DND-41 (cell line): ENCODE measurements around the gene FBXO11.
"Not testable (repeated sequence)": the region's sequence is repeated elsewhere in the genome, so short reads cannot be mapped to it uniquely, and the experiment has no call there.

Experiments used
- ATAC-seq: fragments of 200-7000 bp; cut with Tn5 transposase; 3 replicates; pipeline ENCODE4 v1.9.1; 2021; ENCODE audit warnings: low read depth; ENCODE audit not compliant: insufficient read depth
- DNase-seq: peaks from one replicate; pipeline ENCODE4 v3.0.0-alpha.2; 2020
- H2AFZ ChIP-seq: 2 replicates; pipeline ENCODE4 v1.6.0; 2012; ENCODE audit warnings: low read depth, low read length
- H3K27ac ChIP-seq: 2 replicates; pipeline ENCODE4 v1.5.1; 2012; ENCODE audit warnings: low read length, inconsistent platforms
- H3K27me3 ChIP-seq: fragments of 200-600 bp; sonication (generic); 2 replicates; pipeline ENCODE4 v1.6.0; 2012; ENCODE audit warnings: low read length, mild to moderate bottlenecking, inconsistent platforms; ENCODE audit not compliant: insufficient read depth, poor library complexity
- H3K36me3 ChIP-seq: 2 replicates; pipeline ENCODE4 v1.5.1; 2012; ENCODE audit warnings: low read length, inconsistent platforms; ENCODE audit not compliant: insufficient read depth
- H3K4me1 ChIP-seq: 2 replicates; pipeline ENCODE4 v1.5.1; 2012; ENCODE audit warnings: mild to moderate bottlenecking, low read length; ENCODE audit not compliant: insufficient read depth
- H3K4me2 ChIP-seq: 2 replicates; pipeline ENCODE4 v1.6.0; 2012; ENCODE audit warnings: mild to moderate bottlenecking, moderate library complexity, low read length, inconsistent platforms; ENCODE audit not compliant: insufficient read depth
- H3K4me3 ChIP-seq, 2 experiments: fragments of 200-600 bp in 1 of 2; shearing (Covaris generic) in 1 of 2; 2 replicates each; pipeline ENCODE4 v1.5.1; 2012 to 2016; ENCODE audit warnings: inconsistent platforms in 2 of 2, low read length in 2 of 2, mild to moderate bottlenecking in 2 of 2, low read depth in 1 of 2, moderate library complexity in 1 of 2
- H3K79me2 ChIP-seq: 2 replicates; pipeline ENCODE4 v1.6.0; 2012; ENCODE audit warnings: low read length, inconsistent platforms; ENCODE audit not compliant: insufficient read depth
- H3K9ac ChIP-seq: 2 replicates; pipeline ENCODE4 v1.6.0; 2012; ENCODE audit warnings: low read depth, mild to moderate bottlenecking, inconsistent platforms, low read length, moderate library complexity
- H3K9me3 ChIP-seq: 2 replicates; pipeline ENCODE4 v1.5.1; 2012; ENCODE audit warnings: low read length, moderate library complexity, mild to moderate bottlenecking, inconsistent platforms; ENCODE audit not compliant: insufficient read depth, severe bottlenecking
- H4K20me1 ChIP-seq: 2 replicates; pipeline ENCODE4 v1.6.0; 2012; ENCODE audit warnings: low read length; ENCODE audit not compliant: insufficient read depth
- EZH2 ChIP-seq: IDR thresholded peaks from 3 replicates; pipeline ENCODE4 v1.6.1; 2012; ENCODE audit warnings: borderline replicate concordance, low read depth, mild to moderate bottlenecking, moderate library complexity, low read length, inconsistent platforms; ENCODE audit not compliant: severe bottlenecking
- TF ChIP-seq, protein P1 (sequence below): IDR thresholded peaks from 2 replicates; pipeline ENCODE4 v1.5.1; 2012; ENCODE audit warnings: borderline replicate concordance, low read length, moderate library complexity, mild to moderate bottlenecking; ENCODE audit not compliant: poor library complexity, severe bottlenecking; ENCODE audit errors: extremely low read depth

The FBXO11 gene

DNA sequence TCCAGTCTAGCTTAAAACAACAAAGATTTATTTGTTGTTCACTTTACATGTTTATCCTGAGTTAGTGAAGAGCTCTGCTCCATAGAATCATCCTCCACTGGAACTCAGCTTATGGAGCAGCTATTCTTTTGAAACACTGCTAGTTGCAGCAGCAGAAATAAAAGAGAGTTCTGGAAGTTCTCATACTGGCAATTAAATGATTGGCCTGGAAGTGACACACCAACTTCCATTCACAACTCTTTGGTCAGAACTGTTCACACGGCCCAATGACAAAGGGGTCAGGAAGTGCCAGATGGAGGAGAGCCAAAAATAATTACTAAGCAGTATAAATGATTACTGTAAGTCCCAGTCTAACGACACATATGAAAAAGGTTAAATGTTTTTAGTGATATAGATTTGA lies 39.1 kb downstream of the FBXO11 start:
- no peak for ATAC-seq
- H2AFZ ChIP-seq, result no peak overlapping the region
- peaks cover 100% of the 10 kb centered on the region for H3K79me2 ChIP-seq
- no peaks in the 10 kb centered on the region for H3K27me3 ChIP-seq
- no peak overlapping the region for H3K4me3 ChIP-seq
- H3K9ac ChIP-seq, result no peak overlapping the region
- TF ChIP-seq, protein P1, sequence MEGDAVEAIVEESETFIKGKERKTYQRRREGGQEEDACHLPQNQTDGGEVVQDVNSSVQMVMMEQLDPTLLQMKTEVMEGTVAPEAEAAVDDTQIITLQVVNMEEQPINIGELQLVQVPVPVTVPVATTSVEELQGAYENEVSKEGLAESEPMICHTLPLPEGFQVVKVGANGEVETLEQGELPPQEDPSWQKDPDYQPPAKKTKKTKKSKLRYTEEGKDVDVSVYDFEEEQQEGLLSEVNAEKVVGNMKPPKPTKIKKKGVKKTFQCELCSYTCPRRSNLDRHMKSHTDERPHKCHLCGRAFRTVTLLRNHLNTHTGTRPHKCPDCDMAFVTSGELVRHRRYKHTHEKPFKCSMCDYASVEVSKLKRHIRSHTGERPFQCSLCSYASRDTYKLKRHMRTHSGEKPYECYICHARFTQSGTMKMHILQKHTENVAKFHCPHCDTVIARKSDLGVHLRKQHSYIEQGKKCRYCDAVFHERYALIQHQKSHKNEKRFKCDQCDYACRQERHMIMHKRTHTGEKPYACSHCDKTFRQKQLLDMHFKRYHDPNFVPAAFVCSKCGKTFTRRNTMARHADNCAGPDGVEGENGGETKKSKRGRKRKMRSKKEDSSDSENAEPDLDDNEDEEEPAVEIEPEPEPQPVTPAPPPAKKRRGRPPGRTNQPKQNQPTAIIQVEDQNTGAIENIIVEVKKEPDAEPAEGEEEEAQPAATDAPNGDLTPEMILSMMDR, result no peak
- TF ChIP-seq EZH2, result no peak
- DNase-seq, result no peak
- H3K9me3 ChIP-seq, result no peaks in the 10 kb centered on the region
- no peaks in the 10 kb centered on the region for H3K4me1 ChIP-seq
- no peak overlapping the region for H3K27ac ChIP-seq
- peaks cover 83% of the 10 kb centered on the region for H4K20me1 ChIP-seq
- peaks cover 21% of the 10 kb centered on the region for H3K36me3 ChIP-seq
- H3K4me2 ChIP-seq, result no peak overlapping the region

DNA sequence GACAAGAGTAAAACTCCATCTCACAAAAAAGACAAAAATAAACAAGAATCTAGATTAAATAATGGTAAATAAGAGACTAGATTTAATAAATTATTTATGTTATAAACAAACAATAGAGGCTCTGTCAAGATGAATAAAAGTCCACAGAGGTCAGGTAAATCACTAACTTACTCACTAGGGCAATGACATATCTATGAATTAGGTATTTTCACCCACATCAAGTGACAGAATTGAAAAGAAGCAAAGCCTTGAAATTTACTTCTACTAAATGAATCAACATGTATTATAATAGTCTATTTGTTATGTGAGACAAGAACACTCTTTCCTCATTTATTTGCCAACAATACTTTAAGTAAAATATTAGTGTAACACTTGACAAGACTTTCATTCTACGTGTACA lies 41.7 kb downstream of the FBXO11 start:
- H3K4me1 ChIP-seq, result no peaks in the 10 kb centered on the region
- H3K79me2 ChIP-seq, result peaks cover 99% of the 10 kb centered on the region
- H3K9me3 ChIP-seq, result no peaks in the 10 kb centered on the region
- H3K36me3 ChIP-seq, result peaks cover 3% of the 10 kb centered on the region; the same call in 1 of the 2 replicates
- no peak for DNase-seq
- ATAC-seq, result no peak
- no peaks in the 10 kb centered on the region for H3K27me3 ChIP-seq
- H4K20me1 ChIP-seq, result peaks cover 76% of the 10 kb centered on the region
- TF ChIP-seq, protein P1, result no peak
- no peak for TF ChIP-seq EZH2
- no peak overlapping the region for H3K27ac ChIP-seq
- no peak overlapping the region for H3K9ac ChIP-seq
- H3K4me2 ChIP-seq, result no peak overlapping the region
- H2AFZ ChIP-seq, result no peak overlapping the region
- H3K4me3 ChIP-seq, result no peak overlapping the region

DNA sequence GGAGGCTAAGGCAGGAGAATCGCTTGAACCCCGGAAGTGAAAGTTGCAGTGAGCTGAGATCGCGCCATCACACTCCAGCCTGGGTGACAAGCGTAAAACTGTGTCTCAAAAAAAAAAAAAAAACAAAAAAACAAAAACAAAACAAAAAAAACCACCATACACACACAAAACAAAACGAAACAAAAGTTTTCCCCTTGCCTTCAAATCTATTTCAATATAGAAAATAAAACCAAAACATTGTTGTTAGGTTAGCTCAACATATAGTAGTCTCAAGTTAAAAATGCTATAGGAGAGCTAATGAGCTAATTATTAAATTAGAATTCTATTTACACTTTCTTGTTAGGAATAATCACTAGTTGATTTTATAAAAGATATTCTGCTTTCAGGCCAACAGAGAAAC lies 43.3 kb downstream of the FBXO11 start:
- peaks cover 70% of the 10 kb centered on the region for H4K20me1 ChIP-seq
- H3K4me1 ChIP-seq, result no peaks in the 10 kb centered on the region
- H3K4me3 ChIP-seq, result no peak overlapping the region
- H3K27ac ChIP-seq, result no peak overlapping the region
- TF ChIP-seq, protein P1, result no peak
- no peak for TF ChIP-seq EZH2
- no peaks in the 10 kb centered on the region for H3K27me3 ChIP-seq
- ATAC-seq (no peak), DNase-seq (no peak)
- no peak overlapping the region for H3K4me2 ChIP-seq
- no peaks in the 10 kb centered on the region for H3K9me3 ChIP-seq
- H3K36me3 ChIP-seq, result peaks cover 6% of the 10 kb centered on the region; the same call in 1 of the 2 replicates
- H2AFZ ChIP-seq, result no peak overlapping the region
- H3K79me2 ChIP-seq, result peaks cover 98% of the 10 kb centered on the region
- no peak overlapping the region for H3K9ac ChIP-seq

GRCh38 chr2:47853067-47853777 lies 53.1 kb downstream of the FBXO11 start:
- Histone ChIP-seq H3K79me2 (peaks cover 100% of the 10 kb centered on the region), H4K20me1 (peaks cover 56% of the 10 kb centered on the region)
- H3K27ac ChIP-seq, H3K9ac ChIP-seq, H3K27me3 ChIP-seq, ATAC-seq, H2AFZ ChIP-seq, H3K4me1 ChIP-seq, H3K4me3 ChIP-seq, H3K4me2 ChIP-seq, DNase-seq, H3K9me3 ChIP-seq, H3K36me3 ChIP-seq: not testable (repeated sequence)
